ENCODE results near the gene VPS13A.

Gene VPS13A

DNA sequence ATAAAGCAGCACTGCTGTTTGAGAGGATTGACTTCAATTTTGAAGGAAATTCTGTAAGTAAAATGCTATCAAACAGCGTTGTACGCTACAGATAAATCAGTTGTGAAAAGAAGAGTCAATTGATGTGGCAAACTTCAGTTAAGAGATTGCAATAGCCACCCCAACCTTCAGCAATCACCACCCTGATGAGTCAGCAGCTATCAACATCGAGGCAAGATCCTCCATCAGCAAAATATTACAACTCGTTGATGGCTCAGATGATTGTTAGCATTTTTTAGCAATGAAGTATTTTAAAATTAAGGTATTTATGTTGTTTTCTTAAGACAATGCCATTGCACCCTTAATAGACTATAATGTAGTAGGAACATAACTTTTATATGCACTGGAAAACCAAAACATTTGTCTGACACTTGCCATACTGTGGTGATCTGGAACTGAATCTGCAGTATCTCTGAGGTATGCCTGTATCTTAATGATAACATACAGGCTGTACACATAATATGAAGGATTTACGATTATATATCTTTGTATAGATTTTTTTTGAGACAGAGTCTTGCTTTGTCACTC lies 47.5 kb downstream of the VPS13A start:
- TF ChIP-seq, protein P1, sequence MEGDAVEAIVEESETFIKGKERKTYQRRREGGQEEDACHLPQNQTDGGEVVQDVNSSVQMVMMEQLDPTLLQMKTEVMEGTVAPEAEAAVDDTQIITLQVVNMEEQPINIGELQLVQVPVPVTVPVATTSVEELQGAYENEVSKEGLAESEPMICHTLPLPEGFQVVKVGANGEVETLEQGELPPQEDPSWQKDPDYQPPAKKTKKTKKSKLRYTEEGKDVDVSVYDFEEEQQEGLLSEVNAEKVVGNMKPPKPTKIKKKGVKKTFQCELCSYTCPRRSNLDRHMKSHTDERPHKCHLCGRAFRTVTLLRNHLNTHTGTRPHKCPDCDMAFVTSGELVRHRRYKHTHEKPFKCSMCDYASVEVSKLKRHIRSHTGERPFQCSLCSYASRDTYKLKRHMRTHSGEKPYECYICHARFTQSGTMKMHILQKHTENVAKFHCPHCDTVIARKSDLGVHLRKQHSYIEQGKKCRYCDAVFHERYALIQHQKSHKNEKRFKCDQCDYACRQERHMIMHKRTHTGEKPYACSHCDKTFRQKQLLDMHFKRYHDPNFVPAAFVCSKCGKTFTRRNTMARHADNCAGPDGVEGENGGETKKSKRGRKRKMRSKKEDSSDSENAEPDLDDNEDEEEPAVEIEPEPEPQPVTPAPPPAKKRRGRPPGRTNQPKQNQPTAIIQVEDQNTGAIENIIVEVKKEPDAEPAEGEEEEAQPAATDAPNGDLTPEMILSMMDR (IDR thresholded peaks at IDR 0.05): no peak

DNA sequence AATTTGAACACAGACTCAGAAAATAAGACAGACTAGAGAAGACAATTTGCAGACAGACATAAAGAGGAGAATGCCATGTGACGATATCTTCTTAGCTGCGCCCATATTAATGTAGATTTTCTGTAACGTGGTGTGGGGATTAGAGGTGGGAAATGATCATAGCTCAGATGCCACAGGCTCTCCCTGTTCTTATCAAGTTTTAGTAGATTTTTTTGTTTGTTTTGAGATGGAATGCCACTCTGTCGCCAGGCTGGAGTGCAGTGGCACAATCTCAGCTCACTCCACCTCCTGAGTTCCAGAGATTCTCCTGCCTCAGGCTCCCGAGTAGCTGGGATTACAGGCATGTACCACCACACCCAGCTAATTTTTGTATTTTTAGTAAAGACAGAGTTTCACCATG lies 59.4 kb downstream of the VPS13A start:
- TF ChIP-seq, protein P1 (IDR thresholded peaks at IDR 0.05): no peak

DNA sequence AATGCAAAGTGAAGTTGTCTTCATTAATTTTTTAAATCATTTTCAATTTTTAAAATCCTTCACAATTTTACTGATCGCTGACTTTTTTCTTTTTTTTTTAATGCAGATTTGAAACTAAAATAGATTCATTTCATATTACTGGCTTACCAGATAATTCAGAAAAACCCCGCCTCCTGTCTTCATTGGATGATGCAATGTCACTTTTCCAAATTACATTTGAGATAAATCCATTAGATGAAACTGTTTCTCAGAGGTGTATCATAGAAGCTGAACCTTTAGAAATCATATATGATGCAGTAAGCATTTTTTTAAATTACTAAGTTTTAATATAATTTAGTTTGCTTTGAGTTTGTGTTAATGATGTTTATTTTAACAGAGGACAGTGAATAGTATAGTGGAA lies 60.6 kb downstream of the VPS13A start:
- TF ChIP-seq, protein P1 (IDR thresholded peaks at IDR 0.05): no peak

DNA sequence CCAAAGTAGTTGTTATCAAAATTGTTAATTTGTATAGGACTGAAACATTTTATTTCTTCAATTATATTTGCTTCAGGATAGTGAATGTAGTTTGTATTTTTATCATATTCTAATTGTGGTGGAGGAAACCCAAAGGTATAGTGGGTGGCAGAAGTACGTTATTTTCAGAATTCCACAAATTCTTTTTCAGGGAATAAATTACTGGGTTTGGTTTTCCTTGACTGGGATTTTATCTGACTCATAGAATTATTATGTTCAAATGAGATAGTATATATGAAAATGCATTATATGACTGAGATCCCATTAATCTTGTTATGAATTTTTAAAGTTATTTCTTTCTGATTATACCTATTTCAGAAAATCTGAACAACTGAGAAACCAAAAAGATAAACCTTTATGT lies 73.7 kb downstream of the VPS13A start:
- TF ChIP-seq, protein P1 (IDR thresholded peaks at IDR 0.05): no peak

DNA sequence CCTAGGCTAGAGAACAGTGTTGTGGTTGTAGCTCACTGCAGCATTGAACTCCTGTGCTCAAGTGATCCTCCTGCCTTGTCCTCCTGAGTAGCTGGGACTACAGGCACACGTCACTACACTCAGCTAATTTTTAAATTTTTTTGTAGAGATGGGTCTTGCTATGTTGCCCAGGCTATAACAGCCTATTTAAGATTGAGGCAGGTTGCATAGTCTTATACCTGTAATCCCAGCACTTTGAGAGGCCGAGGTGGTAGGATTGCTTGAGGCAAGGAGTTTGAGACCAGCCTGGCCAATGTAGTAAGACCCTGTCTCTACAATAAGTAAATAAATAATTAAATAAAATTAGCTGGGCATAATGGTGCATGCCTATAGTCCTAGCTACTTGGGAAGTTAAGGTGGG lies 79.9 kb downstream of the VPS13A start:
- TF ChIP-seq, protein P1 (IDR thresholded peaks at IDR 0.05): no peak

DNA sequence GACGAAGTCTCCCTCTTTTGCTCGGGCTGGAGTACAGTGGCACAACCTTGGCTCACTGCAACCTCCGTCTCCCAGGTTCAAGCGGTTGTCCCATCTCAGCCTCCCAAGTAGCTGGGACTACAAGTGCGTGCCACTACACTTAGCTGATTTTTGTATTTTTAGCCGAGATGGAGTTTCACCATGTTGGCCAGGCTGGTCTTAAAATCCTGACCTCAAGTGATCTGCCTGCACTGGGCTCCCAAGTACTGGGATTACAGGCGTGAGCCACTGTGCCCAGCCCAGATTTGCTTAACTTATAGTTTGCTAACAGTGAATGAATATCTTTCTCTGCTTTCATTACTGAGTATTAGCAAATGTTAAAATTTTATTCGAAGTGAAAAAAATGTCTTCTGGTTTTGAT lies 84.3 kb downstream of the VPS13A start:
- TF ChIP-seq, protein P1 (IDR thresholded peaks at IDR 0.05): no peak

DNA sequence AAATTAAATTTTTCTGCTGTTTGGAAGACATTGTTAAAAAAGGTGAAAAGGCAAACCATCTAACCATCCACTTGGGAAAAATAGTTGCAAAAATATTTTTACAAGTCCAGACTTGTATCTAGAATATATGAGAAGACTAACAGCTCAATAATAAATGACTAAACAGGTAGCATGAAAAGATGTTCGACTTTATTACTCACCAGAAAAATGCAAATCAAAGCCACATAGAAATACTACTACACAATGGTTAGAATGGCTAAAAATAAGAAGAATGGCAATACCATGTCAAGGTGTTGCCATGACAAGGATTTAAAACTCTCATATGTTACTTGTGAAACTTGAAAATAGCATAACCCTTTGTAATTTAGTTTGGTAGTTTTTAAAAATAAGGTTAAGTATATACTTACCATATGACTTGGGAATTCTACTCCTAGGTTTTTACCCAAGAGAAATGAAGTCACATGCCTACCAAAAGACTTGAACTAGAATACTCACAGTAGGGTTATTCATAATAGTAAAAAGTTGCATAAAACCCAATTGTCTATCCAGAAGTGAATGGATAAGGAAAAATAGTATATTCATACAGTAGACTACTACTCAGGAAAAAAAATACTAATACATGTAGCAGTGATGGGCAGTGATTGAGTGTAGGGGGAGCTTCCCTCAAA lies 93.8 kb downstream of the VPS13A start:
- TF ChIP-seq, protein P1 (IDR thresholded peaks at IDR 0.05): no peak

All from LNCAP (cell line).